ENCODE results near the gene PRKD1.

- TF ChIP-seq CTCF (IDR thresholded peaks at IDR 0.05) (no peak), POLR2A (IDR thresholded peaks at IDR 0.05) (no peak)
These were observed 126.7 kb downstream of the PRKD1 start for GRCh38 chr14:29800961-29801360.
